Kidney epithelial cell (primary cell): ENCODE data around the gene STK35. TPM values are rescaled to one million over a fixed set of nuclear protein-coding genes. Genes with fewer than 3 reads are reported as not detected.

Experiments used
- DNase-seq: peaks from one replicate; pipeline ENCODE4 v3.0.0-alpha.2; 2010; ENCODE audit warnings: low read depth
- H3K27me3 ChIP-seq: 2 replicates; pipeline ENCODE4 v1.6.0; 2011; ENCODE audit warnings: low read length; ENCODE audit not compliant: control insufficient read depth, insufficient read depth
- H3K36me3 ChIP-seq: 2 replicates; pipeline ENCODE4 v1.5.1; 2011; ENCODE audit warnings: low read length; ENCODE audit not compliant: control insufficient read depth, insufficient read depth
- H3K4me3 ChIP-seq: 2 replicates; pipeline ENCODE4 v1.5.1; 2011; ENCODE audit warnings: low read depth, mild to moderate bottlenecking, control low read depth, low read length
- total RNA-seq: library from RNA; depleted of rRNA; stranded (reverse); fragments of >200 nt; gene quantifications from 2 replicates; pipeline ENCODE4 v1.2.3, GENCODE V29; 2015
- TF ChIP-seq, protein P1 (sequence below): IDR thresholded peaks from 2 replicates; pipeline ENCODE4 v1.5.1; 2011; ENCODE audit warnings: mild to moderate bottlenecking, moderate library complexity, low read length, control low read depth, inconsistent platforms; ENCODE audit not compliant: insufficient read depth, poor library complexity, severe bottlenecking

Gene STK35
- total RNA-seq, 1 donor from 2014 or later = 18.0 TPM

DNA sequence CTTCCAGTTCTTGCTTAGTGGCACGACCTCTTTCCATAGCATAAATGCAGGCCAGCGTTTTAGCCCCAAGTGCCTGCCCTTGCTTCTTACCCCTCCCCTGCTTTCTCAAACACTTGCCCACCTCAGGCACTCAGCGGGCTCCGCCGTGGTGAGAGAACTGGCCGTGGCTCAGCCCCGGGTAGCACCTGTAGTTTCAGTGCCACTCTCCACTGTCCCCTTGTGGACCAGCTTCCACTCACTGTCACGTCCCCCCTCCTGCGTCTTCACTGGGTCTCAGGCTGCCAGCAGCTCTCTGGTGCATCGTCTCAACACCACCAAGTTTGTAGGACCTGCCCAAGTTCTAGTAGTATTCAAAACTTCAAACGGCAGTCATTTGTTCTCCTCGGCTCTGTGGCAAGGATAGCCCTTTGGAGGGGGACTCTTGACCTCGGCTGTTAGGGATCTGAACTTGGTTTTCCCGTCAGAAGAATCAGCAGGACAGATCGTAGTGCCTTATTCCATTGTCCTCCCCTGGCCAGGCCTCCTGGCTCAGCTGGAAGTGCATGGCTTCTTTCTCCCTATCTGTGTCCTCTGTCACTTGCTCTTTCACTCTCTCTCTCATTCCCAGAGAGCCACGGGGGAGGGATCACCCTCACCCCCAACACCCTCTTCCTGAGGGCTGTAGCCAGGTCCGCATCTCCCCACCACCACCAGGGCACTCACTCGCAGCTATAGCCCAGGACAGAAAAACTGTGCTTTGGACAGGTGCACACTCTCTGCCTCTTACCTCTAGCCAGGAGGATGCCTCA lies 44.6 kb downstream of the STK35 start:
- no peak overlapping the region for H3K4me3 ChIP-seq
- peaks cover 2% of the 10 kb centered on the region for H3K36me3 ChIP-seq
- TF ChIP-seq, protein P1, sequence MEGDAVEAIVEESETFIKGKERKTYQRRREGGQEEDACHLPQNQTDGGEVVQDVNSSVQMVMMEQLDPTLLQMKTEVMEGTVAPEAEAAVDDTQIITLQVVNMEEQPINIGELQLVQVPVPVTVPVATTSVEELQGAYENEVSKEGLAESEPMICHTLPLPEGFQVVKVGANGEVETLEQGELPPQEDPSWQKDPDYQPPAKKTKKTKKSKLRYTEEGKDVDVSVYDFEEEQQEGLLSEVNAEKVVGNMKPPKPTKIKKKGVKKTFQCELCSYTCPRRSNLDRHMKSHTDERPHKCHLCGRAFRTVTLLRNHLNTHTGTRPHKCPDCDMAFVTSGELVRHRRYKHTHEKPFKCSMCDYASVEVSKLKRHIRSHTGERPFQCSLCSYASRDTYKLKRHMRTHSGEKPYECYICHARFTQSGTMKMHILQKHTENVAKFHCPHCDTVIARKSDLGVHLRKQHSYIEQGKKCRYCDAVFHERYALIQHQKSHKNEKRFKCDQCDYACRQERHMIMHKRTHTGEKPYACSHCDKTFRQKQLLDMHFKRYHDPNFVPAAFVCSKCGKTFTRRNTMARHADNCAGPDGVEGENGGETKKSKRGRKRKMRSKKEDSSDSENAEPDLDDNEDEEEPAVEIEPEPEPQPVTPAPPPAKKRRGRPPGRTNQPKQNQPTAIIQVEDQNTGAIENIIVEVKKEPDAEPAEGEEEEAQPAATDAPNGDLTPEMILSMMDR = no peak
- H3K27me3 ChIP-seq = no peaks in the 10 kb centered on the region
- no peak for DNase-seq

DNA sequence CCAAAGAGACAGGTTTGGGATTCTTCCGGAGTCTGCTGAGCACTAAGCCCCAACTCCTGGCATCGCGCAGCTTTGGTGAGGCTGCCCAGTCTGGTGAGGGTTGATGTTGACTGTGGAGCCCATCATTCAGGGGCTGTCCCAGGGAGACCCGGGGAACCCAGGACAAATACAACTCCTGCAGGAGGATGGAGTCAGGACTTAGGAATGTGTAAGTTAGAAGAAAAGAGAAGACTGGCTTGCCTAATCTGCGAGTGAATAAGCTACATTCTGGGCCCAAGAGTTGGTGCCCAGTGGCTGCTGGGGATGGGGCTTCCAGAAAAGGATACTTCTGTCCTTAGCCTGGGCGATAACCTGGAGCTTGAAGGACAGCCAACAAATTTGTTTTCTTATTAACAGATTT lies 47.9 kb downstream of the STK35 start:
- no peaks in the 10 kb centered on the region for H3K27me3 ChIP-seq
- H3K36me3 ChIP-seq = peaks cover 1% of the 10 kb centered on the region
- no peak for DNase-seq
- TF ChIP-seq, protein P1 = no peak
- H3K4me3 ChIP-seq = no peak overlapping the region

DNA sequence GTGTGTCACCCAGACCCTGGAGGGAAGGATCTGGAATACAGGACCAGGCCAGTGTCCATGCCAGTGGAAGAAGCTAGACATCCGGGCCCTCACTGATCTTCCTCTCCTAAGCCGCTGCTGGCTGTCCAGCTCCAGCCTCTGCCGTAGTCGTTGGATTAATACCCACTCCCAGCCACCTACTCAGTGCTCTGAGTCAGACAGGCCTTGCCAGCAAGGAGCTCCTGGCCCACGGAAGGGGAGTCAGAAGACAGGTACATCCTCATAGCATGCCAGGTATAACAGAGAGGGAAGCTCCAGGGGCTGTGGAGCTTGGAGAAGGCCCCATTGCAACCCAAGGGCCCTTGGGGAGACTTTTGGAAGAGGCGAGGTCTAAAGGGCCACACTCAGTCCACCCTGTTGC lies 49.0 kb downstream of the STK35 start:
- TF ChIP-seq, protein P1 = no peak
- Histone ChIP-seq H3K27me3 (no peaks in the 10 kb centered on the region), H3K36me3 (no peaks in the 10 kb centered on the region), H3K4me3 (no peak overlapping the region)
- no peak for DNase-seq

DNA sequence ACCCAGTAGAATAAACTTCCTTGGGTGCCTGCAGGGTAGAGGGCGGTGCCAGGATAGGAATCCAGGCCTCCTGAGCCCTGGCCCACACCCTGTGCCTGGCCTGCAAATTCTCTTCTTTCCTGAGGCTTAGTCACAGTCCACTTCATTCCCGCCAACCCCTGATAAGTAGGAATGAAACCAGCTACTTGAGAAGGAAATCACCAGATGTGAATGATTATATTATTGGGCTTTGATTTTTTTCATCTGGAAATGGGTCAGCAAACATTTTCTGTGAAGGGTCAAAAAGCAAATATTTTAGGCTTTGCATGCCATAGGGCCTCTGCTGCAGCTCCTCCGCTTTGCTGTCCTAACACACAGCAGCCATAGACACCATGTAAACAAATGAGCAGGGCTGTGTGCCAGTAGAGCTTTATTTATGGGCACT lies 50.2 kb downstream of the STK35 start:
- Histone ChIP-seq H3K27me3 (no peaks in the 10 kb centered on the region), H3K4me3 (no peak overlapping the region), H3K36me3 (no peaks in the 10 kb centered on the region)
- DNase-seq = no peak
- TF ChIP-seq, protein P1 = no peak

DNA sequence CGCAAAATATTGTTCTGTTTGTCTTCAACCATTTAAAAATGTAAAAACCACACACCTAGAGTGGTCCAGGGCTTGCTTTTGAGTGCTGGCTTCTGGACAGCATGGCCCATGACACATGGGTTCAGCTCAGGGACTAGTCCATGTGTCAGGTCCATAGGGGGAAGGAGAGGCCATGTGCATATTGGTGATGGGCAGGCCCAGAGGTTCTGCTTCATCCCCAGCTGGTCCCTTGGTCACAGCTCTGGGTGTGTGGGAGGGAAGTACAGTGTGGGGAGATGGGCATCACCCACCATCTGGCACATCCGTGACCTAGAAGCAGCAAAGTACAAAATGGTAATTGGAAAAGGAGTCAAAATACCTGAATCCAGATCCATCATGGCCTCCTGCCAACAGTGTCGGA lies 50.7 kb downstream of the STK35 start:
- Histone ChIP-seq H3K4me3 (no peak overlapping the region), H3K36me3 (no peaks in the 10 kb centered on the region), H3K27me3 (no peaks in the 10 kb centered on the region)
- no peak for DNase-seq
- TF ChIP-seq, protein P1 = no peak

DNA sequence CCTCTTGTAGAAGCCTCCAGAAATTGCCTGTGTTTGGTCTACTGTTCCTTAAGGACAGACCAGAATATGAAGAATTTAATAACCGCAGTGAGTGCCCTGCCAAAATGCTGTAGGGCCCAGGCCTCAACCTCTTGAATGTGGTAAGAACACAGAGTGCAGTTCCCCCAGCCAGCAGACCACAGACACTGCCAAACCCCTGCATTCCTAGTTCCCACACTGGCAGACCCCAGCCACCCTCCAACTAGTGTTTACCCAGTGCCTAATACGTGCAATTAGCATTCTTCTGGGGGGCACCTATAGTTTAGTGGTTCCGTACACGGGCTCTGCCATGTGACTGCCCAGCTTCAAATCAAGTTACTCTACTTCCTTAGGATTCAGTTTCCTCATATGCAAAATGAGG lies 51.7 kb downstream of the STK35 start:
- DNase-seq = no peak
- no peaks in the 10 kb centered on the region for H3K36me3 ChIP-seq
- TF ChIP-seq, protein P1 = no peak
- no peaks in the 10 kb centered on the region for H3K27me3 ChIP-seq
- no peak overlapping the region for H3K4me3 ChIP-seq
